IPS-18c (cell line): ENCODE results near the gene DYNLT2B.
A peak's percentile ranks its signal among the peaks of the same experiment; 100 is the strongest.
"Not testable (repeated sequence)": the region's sequence is repeated elsewhere in the genome, so short reads cannot be mapped to it uniquely, and the experiment has no call there.

Experiments used
- H3K4me3 ChIP-seq: 2 replicates; pipeline ENCODE4 v1.7.0; 2013; ENCODE audit warnings: low read depth, mild to moderate bottlenecking, low read length, moderate library complexity; ENCODE audit not compliant: insufficient read depth
- H3K9me3 ChIP-seq: one replicate; pipeline ENCODE4 v1.6.1; 2013; ENCODE audit warnings: mild to moderate bottlenecking, low read length, moderate library complexity; ENCODE audit not compliant: control insufficient read depth, insufficient read depth

The DYNLT2B gene

GRCh38 chr3:196317687-196318467 lies at the start of gene DYNLT2B:
Gene DYNLT2B (minus strand): TSS chr3:196318240. CDS start chr3:196318152, 88 bp downstream.
- Histone ChIP-seq H3K4me3 (peak within 1 kb of the TSS; percentile 90), H3K9me3 (no peaks in the 10 kb centered on the region)

- H3K4me3 ChIP-seq, result no peak overlapping the region
- H3K9me3 ChIP-seq, result no peaks in the 10 kb centered on the region
These were observed 47.7 kb upstream of the DYNLT2B start for GRCh38 chr3:196365736-196366135.

- H3K4me3 ChIP-seq, result no peak overlapping the region
- H3K9me3 ChIP-seq, result no peaks in the 10 kb centered on the region
These were observed 42.5 kb upstream of the DYNLT2B start for GRCh38 chr3:196360586-196360985.

GRCh38 chr3:196358540-196358939 lies 40.5 kb upstream of the DYNLT2B start:
- H3K4me3 ChIP-seq, H3K9me3 ChIP-seq: not testable (repeated sequence)

GRCh38 chr3:196357905-196358304 lies 39.9 kb upstream of the DYNLT2B start:
- H3K4me3 ChIP-seq, result no peak overlapping the region
- no peaks in the 10 kb centered on the region for H3K9me3 ChIP-seq

GRCh38 chr3:196356556-196356955 lies 38.5 kb upstream of the DYNLT2B start:
- no peak overlapping the region for H3K4me3 ChIP-seq

GRCh38 chr3:196355668-196356067 lies 37.6 kb upstream of the DYNLT2B start:
- Histone ChIP-seq H3K9me3 (no peaks in the 10 kb centered on the region), H3K4me3 (no peak overlapping the region)

More at GRCh38 chr3:196356556-196356955, 38.5 kb upstream of the DYNLT2B start:
- H3K9me3 ChIP-seq, result no peaks in the 10 kb centered on the region

GRCh38 chr3:196354132-196354531 lies 36.1 kb upstream of the DYNLT2B start:
- no peaks in the 10 kb centered on the region for H3K9me3 ChIP-seq

GRCh38 chr3:196351541-196351940 lies 33.5 kb upstream of the DYNLT2B start:
- no peaks in the 10 kb centered on the region for H3K9me3 ChIP-seq

More at GRCh38 chr3:196354132-196354531, 36.1 kb upstream of the DYNLT2B start:
- H3K4me3 ChIP-seq, result no peak overlapping the region

GRCh38 chr3:196350067-196350466 lies 32.0 kb upstream of the DYNLT2B start:
- no peak overlapping the region for H3K4me3 ChIP-seq
- no peaks in the 10 kb centered on the region for H3K9me3 ChIP-seq

More at GRCh38 chr3:196351541-196351940, 33.5 kb upstream of the DYNLT2B start:
- no peak overlapping the region for H3K4me3 ChIP-seq

GRCh38 chr3:196348698-196349097 lies 30.7 kb upstream of the DYNLT2B start:
- Histone ChIP-seq H3K9me3 (no peaks in the 10 kb centered on the region), H3K4me3 (no peak overlapping the region)

GRCh38 chr3:196344663-196345062 lies 26.6 kb upstream of the DYNLT2B start:
- no peaks in the 10 kb centered on the region for H3K9me3 ChIP-seq

GRCh38 chr3:196343917-196344316 lies 25.9 kb upstream of the DYNLT2B start:
- not testable (repeated sequence) for H3K4me3 ChIP-seq, H3K9me3 ChIP-seq

More at GRCh38 chr3:196344663-196345062, 26.6 kb upstream of the DYNLT2B start:
- no peak overlapping the region for H3K4me3 ChIP-seq

- H3K9me3 ChIP-seq, result no peaks in the 10 kb centered on the region
These were observed 23.1 kb upstream of the DYNLT2B start for GRCh38 chr3:196341137-196341536.

GRCh38 chr3:196340466-196340865 lies 22.4 kb upstream of the DYNLT2B start:
- no peak overlapping the region for H3K4me3 ChIP-seq
- no peaks in the 10 kb centered on the region for H3K9me3 ChIP-seq

More at GRCh38 chr3:196341137-196341536, 23.1 kb upstream of the DYNLT2B start:
- no peak overlapping the region for H3K4me3 ChIP-seq

GRCh38 chr3:196339493-196340254 lies 21.6 kb upstream of the DYNLT2B start:
- Histone ChIP-seq H3K9me3 (no peaks in the 10 kb centered on the region), H3K4me3 (no peak overlapping the region)

- Histone ChIP-seq H3K4me3 (no peak overlapping the region), H3K9me3 (no peaks in the 10 kb centered on the region)
These were observed 21.0 kb upstream of the DYNLT2B start for GRCh38 chr3:196339044-196339443.
